Astrocyte (in vitro differentiated cells and primary cell): ENCODE measurements around the gene OR52B6. TPM values are rescaled to one million over a fixed set of nuclear protein-coding genes. Genes with fewer than 3 reads are reported as not detected.

Experiments used
- DNase-seq: peaks from one replicate; pipeline ENCODE4 v3.0.0-alpha.2; 2010; ENCODE audit warnings: low read depth
- FAIRE-seq: peaks from 2 replicates; lab custom pipeline; 2011; peaks lifted over from hg19 to GRCh38; lab: Jason Lieb, UNC
- H2AFZ ChIP-seq: 2 replicates; pipeline ENCODE4 v1.6.0; 2012; ENCODE audit warnings: low read depth, low read length, inconsistent platforms
- H3K27ac ChIP-seq: 2 replicates; pipeline ENCODE4 v1.5.1; 2011; ENCODE audit warnings: low read depth, low read length, inconsistent platforms
- H3K27me3 ChIP-seq: 2 replicates; pipeline ENCODE4 v1.6.0; 2011; ENCODE audit warnings: low read length, inconsistent platforms; ENCODE audit not compliant: insufficient read depth
- H3K36me3 ChIP-seq: 2 replicates; pipeline ENCODE4 v1.5.1; 2011; ENCODE audit warnings: low read length, inconsistent platforms; ENCODE audit not compliant: insufficient read depth
- H3K4me1 ChIP-seq: 2 replicates; pipeline ENCODE4 v1.5.1; 2011; ENCODE audit warnings: low read length, inconsistent platforms; ENCODE audit not compliant: insufficient read depth
- H3K4me2 ChIP-seq: 2 replicates; pipeline ENCODE4 v1.6.0; 2012; ENCODE audit warnings: low read length, inconsistent platforms
- H3K4me3 ChIP-seq: 2 replicates; pipeline ENCODE4 v1.5.1; 2011; ENCODE audit warnings: low read depth, mild to moderate bottlenecking, low read length, inconsistent platforms; ENCODE audit not compliant: insufficient read depth
- H3K79me2 ChIP-seq: 2 replicates; pipeline ENCODE4 v1.6.0; 2012; ENCODE audit warnings: mild to moderate bottlenecking, low read length, inconsistent platforms; ENCODE audit not compliant: insufficient read depth
- H3K9ac ChIP-seq: 2 replicates; pipeline ENCODE4 v1.6.0; 2012; ENCODE audit warnings: mild to moderate bottlenecking, low read length, inconsistent platforms
- H3K9me3 ChIP-seq: 2 replicates; pipeline ENCODE4 v1.5.1; 2012; ENCODE audit warnings: low read depth, mild to moderate bottlenecking, low read length, inconsistent platforms; ENCODE audit not compliant: insufficient read depth
- H4K20me1 ChIP-seq: 2 replicates; pipeline ENCODE4 v1.6.0; 2012; ENCODE audit warnings: low read length, inconsistent platforms; ENCODE audit not compliant: insufficient read depth
- H3K27ac Mint-ChIP-seq: one replicate; pipeline ENCODE4 v1.8.0; 2021; ENCODE audit warnings: mild to moderate bottlenecking, mixed read lengths; ENCODE audit not compliant: unreplicated experiment
- H3K27me3 Mint-ChIP-seq: one replicate; pipeline ENCODE4 v1.8.0; 2021; ENCODE audit warnings: low read depth, mixed read lengths; ENCODE audit not compliant: unreplicated experiment
- H3K36me3 Mint-ChIP-seq: one replicate; pipeline ENCODE4 v1.8.0; 2021; ENCODE audit warnings: low read depth, mixed read lengths; ENCODE audit not compliant: unreplicated experiment
- H3K4me1 Mint-ChIP-seq: one replicate; pipeline ENCODE4 v1.8.0; 2021; ENCODE audit warnings: low read depth, mixed read lengths; ENCODE audit not compliant: unreplicated experiment
- H3K4me3 Mint-ChIP-seq: one replicate; pipeline ENCODE4 v1.8.0; 2021; ENCODE audit warnings: mild to moderate bottlenecking, moderate library complexity, mixed read lengths; ENCODE audit not compliant: unreplicated experiment
- H3K9me3 Mint-ChIP-seq: one replicate; pipeline ENCODE4 v1.8.0; 2021; ENCODE audit warnings: mild to moderate bottlenecking, mixed read lengths; ENCODE audit not compliant: unreplicated experiment
- CTCF ChIP-seq: IDR thresholded peaks from 2 replicates; pipeline ENCODE4 v1.5.1; 2011; ENCODE audit warnings: low read depth, mild to moderate bottlenecking, inconsistent platforms, low read length, moderate library complexity; ENCODE audit not compliant: insufficient read depth
- EZH2 ChIP-seq: IDR thresholded peaks from 2 replicates; pipeline ENCODE4 v1.6.1; 2012; ENCODE audit warnings: mild to moderate bottlenecking, low read length, inconsistent platforms; ENCODE audit not compliant: insufficient read depth
- total RNA-seq: library from RNA; stranded (reverse); gene quantifications from 2 replicates; pipeline ENCODE4 v1.2.1, GENCODE V29; 2021

Gene OR52B6
- total RNA-seq, 1 donor from 2014 or later, result not detected

GRCh38 chr11:5621580-5621979 lies 40.9 kb downstream of the OR52B6 start:
- H3K27me3 ChIP-seq, result no peaks in the 10 kb centered on the region
- H3K27ac ChIP-seq, result peak overlapping the region; percentile 97
- DNase-seq (no peak), FAIRE-seq (no peak)
- no peaks in the 10 kb centered on the region for H3K9me3 ChIP-seq
- Mint-ChIP-seq H3K4me1 (peaks cover 35% of the 10 kb centered on the region), H3K36me3 (no peaks in the 10 kb centered on the region), H3K9me3 (no peaks in the 10 kb centered on the region), H3K27ac (peak overlapping the region; percentile 88), H3K4me3 (no peak overlapping the region), H3K27me3 (no peaks in the 10 kb centered on the region)
- H3K4me1 ChIP-seq, result peaks cover 43% of the 10 kb centered on the region
- no peak for TF ChIP-seq EZH2
- TF ChIP-seq CTCF, result no peak
- H3K36me3 ChIP-seq, result no peaks in the 10 kb centered on the region
- H3K4me3 ChIP-seq, result no peak overlapping the region
- H3K4me2 ChIP-seq, result peak overlapping the region; percentile 80
- H3K79me2 ChIP-seq, result no peaks in the 10 kb centered on the region
- no peaks in the 10 kb centered on the region for H4K20me1 ChIP-seq
- no peak overlapping the region for H2AFZ ChIP-seq
- H3K9ac ChIP-seq, result peak overlapping the region; percentile 46

GRCh38 chr11:5622802-5623201 lies 42.1 kb downstream of the OR52B6 start:
- Histone ChIP-seq H3K79me2 (no peaks in the 10 kb centered on the region), H3K36me3 (no peaks in the 10 kb centered on the region), H3K4me2 (no peak overlapping the region), H3K27ac (no peak overlapping the region), H3K4me3 (no peak overlapping the region), H2AFZ (no peak overlapping the region), H3K4me1 (peaks cover 43% of the 10 kb centered on the region), H3K9ac (no peak overlapping the region), H3K27me3 (no peaks in the 10 kb centered on the region), H3K9me3 (no peaks in the 10 kb centered on the region), H4K20me1 (no peaks in the 10 kb centered on the region)
- Mint-ChIP-seq H3K9me3 (no peaks in the 10 kb centered on the region), H3K4me3 (no peak overlapping the region), H3K4me1 (peaks cover 37% of the 10 kb centered on the region), H3K27me3 (no peaks in the 10 kb centered on the region), H3K36me3 (peaks cover 3% of the 10 kb centered on the region), H3K27ac (peak overlapping the region; percentile 3)
- FAIRE-seq (no peak), DNase-seq (no peak)
- TF ChIP-seq CTCF (no peak), EZH2 (no peak)

GRCh38 chr11:5624489-5625279 lies 44.0 kb downstream of the OR52B6 start, which contains the start of gene TRIM34:
Gene TRIM34 (plus strand): TSS chr11:5625001. CDS start chr11:5632332, 7,331 bp downstream.
- Mint-ChIP-seq H3K27ac (peak within 1 kb of the TSS; percentile 95), H3K9me3 (peaks cover 3% of the 10 kb centered on the region), H3K36me3 (peaks cover 3% of the 10 kb centered on the region), H3K27me3 (no peaks in the 10 kb centered on the region), H3K4me1 (peaks cover 27% of the 10 kb centered on the region), H3K4me3 (peak within 1 kb of the TSS; percentile 85)
- Histone ChIP-seq H3K27ac (peak within 1 kb of the TSS; percentile 48), H4K20me1 (no peaks in the 10 kb centered on the region), H3K4me1 (peaks cover 33% of the 10 kb centered on the region), H3K9me3 (no peaks in the 10 kb centered on the region), H3K9ac (peak within 1 kb of the TSS; percentile 74), H2AFZ (peak within 1 kb of the TSS; percentile 80), H3K79me2 (no peaks in the 10 kb centered on the region), H3K4me3 (peak within 1 kb of the TSS; percentile 62), H3K27me3 (no peaks in the 10 kb centered on the region), H3K4me2 (peak within 1 kb of the TSS; percentile 90), H3K36me3 (no peaks in the 10 kb centered on the region)
- DNase-seq (peak; percentile 55), FAIRE-seq (peak; percentile 87)
- TF ChIP-seq EZH2 (no peak), CTCF (no peak)
